ENCODE data around the gene SH3YL1.

DNA sequence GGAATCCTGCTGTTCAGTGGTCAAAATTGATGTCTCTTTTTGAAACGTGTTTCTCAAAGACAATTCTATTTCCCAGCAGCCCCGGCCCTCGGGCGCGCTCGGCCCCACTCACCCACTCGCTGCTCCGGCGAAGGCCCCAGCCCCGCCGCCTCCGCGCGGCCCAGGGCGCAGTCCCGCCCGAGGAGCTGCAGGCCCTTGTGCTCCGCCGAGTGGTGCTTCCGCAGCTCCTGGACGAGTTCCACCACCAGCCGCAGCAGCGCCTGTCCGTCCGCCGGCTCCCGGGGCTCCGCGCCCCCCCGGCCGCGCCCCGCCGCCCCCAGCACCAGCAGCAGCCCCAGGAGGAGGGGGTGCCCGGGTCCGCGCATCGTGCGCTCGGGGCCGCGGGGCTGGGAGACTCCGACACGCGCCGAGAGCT is 23.6 kb upstream of the SH3YL1 start:
- TF ChIP-seq REST (IDR thresholded peaks at IDR 0.05; ENCODE audit: insufficient read depth in 1 of 2, low read depth in 2 of 2, low read length in 1 of 2) (no peak), CTCF (IDR thresholded peaks at IDR 0.05) (no peak)

Measured in Panc1 (cell line).